GM10847 (cell line): ENCODE data around the gene TTC32.

Source experiments
- POLR2A ChIP-seq: IDR thresholded peaks from 2 replicates; pipeline ENCODE4 v1.6.1; 2011; ENCODE audit not compliant: insufficient read length; ENCODE audit errors: extremely low read depth

TTC32 gene

DNA sequence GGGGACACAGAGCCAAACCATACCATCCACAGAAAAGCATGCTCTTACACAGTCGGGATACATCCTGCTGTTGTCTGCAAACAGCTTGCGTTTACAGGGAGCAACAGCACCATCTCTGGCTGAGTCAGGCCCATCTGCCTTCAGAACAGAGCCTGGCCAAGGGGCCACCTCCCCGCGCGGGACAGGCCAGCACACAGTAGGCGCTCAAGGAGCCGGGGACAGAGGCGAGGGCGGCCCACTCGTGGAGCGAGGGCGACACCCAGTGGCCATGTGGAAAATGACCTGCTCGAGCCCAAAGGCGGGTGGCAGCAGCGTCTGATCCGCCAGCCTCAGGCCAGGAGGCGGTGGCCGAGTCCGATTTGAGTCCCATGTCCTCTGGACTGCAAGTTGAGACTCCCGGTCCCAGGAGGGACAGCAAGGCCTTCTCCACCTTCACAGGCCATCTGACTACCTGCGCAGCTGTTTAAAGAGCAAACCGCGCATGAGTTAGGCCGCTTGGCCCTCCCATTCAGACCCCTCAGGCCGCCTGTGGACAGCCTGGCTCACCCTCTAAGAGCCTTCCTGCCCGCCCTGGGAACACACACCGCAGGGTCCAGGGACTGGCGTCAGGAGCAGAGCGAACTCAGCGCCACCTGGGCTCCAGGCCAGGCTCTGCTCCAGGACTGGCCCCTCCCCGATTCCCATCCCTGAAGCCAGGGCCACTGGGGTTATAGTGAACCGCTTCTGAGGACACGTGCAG lies 38.3 kb downstream of the TTC32 start:
- no peak for TF ChIP-seq POLR2A

DNA sequence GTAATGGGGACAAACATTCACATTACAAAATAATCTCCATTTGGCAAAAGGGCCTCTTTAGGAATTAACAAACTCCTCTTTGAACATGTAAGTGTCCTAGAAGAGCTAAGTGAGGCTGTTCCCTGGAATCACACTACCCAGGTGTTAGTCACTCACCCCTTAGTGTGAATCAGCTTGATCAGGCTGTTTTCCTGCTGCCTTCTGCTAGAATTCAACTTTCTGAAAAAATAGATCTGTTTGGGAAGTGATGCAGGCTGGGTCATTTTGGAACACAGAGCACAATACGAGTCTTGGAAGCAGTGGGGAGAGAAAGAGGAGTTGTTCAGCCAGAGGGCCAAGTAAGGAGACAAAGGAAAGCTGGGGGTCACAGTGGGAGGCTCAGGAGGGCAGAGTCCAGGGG lies 40.0 kb downstream of the TTC32 start:
- TF ChIP-seq POLR2A, result no peak

DNA sequence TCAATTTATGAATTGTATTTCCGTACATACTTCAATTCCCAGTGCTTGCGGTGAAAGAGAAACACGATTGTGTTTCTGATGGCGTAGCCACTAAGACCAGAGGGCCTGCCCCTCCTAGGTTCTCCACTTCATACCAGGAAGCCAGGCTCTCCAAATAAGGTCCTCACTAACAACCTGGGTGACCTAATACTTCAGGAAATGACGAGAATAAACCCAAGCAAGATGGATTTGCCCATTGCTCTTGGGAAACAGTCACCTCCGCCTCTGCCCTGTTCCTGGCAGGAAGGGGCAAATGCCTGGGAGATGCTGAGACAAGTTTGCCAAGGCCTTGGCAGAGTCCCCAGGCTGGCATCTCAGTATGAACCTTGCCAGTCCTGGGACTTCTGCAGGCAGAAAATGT lies 41.8 kb downstream of the TTC32 start:
- TF ChIP-seq POLR2A, result no peak

DNA sequence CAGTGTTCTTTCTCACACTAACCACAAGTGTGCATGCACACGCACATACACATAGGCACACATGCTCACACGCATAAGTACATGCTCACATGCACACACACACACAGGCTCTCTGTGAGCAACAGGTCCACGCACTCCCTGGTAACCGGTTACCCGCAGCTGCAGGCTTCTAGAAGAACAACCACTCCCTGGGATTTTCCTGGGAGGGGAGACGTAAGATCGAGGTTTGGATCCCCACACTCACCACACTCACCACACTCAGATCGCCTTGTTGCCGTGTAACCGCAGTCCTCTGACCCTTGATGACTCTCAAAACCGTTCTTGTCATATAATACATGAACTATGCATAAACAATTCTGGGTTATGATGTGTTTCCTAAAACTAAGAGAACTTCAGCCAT lies 42.2 kb downstream of the TTC32 start:
- no peak for TF ChIP-seq POLR2A

DNA sequence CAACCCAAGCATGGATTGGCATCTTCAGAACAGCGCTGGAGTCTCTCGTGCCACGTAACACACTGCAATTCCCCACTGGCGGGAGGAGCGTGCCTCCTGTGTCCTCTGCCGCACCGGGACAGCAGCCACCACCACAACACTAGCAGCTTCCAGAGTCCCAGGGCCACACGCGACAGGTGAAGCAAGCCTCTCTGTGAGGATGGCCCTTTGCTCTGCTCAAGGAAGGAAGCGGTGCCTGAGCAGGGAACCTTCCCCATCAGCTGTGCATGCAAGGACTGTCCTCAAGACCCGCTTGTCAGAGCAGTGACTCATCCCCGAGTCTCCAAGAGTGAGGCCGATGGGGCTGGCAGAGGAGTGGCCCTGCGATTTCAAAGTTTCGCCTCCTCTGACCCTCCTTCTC lies 44.0 kb downstream of the TTC32 start:
- TF ChIP-seq POLR2A, result no peak

DNA sequence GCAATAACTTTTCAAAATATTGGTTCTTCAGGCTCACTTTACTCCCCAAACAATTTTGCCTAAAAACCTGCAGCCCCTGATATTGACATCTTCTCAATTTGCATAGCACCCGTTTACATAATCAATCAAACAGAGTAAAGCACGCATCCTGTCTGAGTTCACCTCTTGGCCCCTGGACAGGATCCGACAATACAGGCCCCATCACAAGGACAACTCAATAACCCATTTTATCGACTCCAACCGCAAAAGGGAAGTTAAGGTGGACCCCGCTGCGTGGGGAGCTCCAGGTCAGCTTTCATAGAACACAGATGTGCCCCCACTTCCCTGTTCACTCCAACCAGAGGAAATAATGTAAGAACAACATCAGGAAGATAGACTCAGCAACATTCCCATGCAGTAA lies 44.7 kb downstream of the TTC32 start:
- TF ChIP-seq POLR2A, result no peak

DNA sequence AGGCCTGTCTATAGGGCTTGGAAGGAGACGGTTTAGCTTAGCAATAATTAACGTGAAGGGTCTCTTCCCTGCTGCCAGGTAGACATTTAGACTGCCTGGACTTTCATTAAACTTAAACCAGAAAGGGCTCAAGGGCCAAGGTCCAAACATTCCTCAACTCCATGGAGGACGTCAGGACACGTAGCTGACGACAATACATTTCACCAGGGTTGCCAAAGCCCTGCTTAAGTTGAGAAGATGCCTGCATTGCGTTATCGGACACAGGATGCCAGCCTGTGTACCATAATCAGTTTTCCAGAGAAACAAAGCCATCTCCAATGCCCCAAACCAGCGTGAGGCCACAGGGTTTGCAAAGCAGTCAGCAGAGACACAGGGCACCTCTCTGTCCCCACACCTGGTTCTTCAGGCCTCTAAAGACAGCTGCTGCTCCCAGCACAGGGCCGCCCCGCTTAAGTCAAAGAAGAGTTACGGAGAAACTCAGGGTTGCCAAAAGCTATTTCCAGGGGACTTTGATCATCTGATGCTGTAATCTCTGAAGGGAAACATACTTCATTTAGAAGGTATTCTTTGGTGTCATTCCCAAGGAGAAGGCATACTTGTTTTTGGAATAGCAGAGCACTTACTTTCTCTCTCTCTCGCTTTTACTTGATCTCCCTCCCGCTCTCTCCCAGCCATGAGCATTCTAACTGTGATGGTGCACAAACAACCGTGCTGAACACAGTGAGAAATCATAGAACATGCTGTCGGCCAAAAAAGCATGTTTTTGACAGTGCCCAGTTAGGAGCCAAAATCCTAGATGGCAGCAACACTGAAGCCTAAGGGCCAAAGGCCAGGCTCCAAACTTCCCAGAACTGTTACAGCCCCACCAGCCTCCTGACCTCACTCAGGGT lies 46.0 kb downstream of the TTC32 start:
- no peak for TF ChIP-seq POLR2A

DNA sequence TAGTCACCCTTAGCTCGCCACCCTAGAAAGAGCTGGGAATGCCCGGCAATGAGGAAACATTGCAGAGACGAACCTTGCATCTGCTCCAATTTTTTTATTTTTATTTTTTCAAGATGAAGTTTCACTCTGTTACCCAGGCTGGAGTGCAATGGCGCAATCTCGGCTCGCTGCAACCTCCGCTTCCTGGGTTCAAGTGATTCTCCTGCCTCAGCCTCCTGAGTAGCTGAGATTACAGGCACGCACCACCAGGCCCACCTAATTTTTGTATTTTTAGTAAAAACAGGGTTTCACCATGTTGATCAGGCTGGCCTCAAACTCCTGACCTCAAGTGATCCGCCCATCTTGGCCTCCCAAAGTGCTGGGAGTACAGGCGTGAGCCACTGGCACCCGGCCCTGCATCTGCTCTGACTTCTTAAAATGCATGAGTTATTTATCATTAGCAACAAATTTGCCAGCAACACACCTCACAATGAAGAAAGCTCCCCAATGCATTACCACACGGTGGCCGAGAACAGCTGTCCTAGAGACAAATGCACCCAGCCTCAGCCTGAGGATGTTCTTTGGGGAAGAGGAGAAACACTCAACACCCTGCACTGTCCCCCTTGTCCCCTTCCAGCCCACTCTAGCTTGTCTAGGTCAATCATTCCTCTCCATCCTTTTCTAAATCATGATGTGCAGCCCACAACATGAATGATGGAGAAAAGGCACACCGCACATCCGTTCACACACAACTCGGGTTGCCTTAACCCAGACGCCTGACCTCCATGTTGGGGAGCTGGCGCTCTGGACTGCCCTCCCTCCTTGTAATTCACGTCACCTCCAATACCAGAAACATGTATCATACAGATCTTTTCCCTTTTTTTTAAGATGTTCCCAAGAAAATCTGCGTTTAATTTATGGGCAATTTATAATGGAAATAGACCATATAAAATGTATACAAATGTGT lies 46.9 kb downstream of the TTC32 start:
- no peak for TF ChIP-seq POLR2A

DNA sequence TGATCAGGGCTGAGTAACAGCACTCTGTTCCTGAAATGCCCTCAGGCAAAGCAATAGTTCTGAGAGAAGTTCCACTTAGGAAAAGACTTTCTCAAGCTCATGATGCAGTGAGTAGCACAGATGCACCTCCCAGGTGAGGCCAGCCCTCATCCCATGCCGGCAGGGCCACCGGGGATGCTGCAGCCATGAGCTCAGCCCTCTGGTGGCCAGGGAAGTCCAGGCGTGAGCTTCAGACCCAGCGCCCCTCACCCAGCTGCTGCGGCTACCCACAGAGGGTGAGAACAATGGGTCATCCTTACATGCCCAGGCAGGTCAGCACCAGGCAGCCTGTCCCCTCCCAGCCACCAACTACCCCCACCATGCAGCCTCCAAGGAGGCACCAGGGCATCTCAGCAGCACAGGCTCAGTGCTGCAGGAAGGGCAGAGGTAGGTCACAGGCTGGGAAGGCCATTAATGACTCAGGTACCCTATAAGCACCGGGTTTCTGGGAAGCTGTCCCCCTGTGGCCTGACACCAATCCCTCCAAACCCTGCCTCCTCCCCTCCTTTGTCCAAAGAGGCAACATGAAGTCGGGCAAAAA lies 50.6 kb downstream of the TTC32 start:
- no peak for TF ChIP-seq POLR2A

DNA sequence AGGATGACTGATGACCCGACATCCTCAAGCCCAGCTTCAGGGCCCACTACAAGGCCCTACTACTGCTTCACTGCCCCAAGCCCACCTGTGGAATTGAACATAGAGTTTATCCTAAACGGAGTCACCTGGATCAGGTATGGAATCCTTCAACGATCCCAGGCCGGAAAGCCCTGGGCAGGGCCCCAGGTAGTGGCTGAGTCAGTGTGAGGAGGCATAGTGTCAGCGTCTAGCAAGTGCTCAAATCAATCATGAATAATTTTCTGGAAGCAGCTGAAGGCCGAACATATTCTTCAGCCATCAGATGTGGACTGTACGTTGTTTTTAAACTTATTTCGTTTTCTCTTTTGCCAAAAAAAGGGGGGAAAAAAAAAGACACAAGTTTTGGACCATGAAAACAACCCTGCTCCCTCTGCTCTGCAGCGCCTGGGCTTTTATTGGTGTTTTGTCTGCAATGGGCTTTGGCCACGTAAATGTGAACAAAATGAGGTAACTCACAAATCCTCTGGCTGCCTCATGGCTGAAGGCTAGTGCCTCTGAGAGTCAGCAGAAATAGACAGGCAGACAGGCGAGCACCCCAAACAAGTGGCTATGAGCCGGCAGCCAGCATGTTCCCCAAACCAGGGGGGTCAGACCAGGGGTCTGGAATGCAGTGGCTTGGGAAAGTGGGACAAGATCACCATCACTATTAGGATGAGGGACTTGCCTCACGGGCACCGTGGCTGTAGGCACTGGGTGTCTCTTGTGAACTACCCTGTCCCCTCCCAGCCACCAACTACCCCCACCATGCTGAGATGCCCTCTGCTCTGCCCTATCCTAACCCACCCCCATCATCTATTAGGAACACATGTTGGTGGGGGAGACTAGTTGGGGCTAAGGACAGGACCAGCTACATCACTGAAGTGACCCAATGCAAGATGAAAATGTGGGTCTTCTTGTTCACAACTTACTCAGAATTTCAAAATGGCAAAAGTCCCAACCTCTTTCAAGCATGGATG lies 51.4 kb downstream of the TTC32 start:
- no peak for TF ChIP-seq POLR2A

DNA sequence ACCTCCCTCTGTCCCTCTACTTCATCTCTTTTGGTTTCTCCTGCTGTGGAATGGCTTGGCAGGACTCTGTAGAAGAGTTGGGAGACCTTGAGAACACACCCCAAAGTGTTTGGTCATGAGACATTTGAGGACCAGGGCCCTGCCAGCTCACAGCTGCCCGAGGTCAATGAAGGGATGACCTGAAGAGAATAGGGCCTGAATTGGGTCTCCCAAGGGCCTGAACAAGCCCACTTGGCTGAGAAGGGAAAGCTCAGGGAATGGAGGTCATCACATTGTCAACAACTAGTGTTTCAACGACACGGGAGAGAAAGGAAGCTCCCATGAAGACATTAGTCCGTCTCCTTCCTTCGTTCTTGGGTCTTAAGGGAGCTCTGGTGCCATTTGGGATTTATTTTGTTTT lies 52.8 kb downstream of the TTC32 start:
- TF ChIP-seq POLR2A, result no peak

DNA sequence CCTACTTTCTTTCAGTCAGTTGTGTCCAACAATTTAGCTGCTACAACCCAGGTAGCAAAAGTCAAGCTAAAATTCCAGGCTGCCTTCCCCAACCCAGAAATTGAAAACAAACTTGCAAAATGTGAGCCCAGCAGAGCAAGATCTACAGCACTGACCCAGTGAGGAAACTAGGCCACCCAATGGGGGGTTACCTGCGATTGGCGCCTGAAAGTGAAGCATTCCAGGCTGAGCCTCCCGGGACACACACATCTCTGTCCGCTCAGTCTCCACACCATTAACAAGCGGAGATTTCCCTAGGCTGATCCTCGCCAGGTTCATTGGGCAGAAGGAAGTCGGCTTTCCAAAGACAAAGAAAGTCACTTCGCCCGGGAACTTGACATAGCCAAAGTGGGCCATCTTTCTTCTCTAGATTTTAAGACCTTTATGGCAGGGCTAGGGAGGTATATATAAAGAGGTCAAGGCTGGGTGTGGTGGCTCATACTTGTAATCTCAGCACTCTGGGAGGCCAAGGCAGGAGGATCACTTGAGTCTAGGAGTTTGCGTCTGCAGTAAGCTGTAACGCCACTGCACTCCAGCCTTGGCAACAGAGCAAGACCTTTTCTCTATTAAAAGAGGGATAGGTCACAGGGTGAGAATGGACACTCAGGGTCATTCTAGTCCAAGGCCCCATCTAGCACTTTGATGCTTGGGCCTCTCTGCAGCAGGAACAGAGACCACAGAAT lies 53.6 kb downstream of the TTC32 start:
- no peak for TF ChIP-seq POLR2A

DNA sequence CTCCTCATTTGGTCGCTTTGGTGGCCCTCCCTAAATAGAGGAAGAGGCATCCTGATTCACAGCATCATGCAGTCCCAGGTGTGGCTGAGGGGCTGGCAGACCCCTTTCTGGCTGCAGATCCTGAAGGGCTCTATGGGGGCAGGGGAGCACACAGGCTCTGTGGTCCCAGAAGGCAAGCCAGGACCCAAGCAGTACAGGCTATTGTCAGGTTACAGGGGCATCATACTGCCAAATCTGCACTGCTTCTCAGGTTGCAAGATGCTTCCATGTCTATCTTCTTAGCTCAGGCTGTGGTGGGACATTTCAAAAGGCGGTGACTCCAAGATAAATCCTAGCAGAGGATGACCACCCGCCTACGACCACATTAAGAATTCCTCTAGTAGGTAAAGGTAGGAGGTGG lies 54.3 kb downstream of the TTC32 start:
- TF ChIP-seq POLR2A, result no peak
